Activated CD4-positive, alpha-beta T cell treated with anti-CD3 and anti-CD28 coated beads for 48 hours (primary cell): Measurements from ENCODE around the gene PPP1R15B.

Experiments
- DNase-seq: peaks from one replicate; pipeline ENCODE4 v3.0.0-alpha.2; 2020

The PPP1R15B gene

GRCh38 chr1:204420039-204421004 lies 8.7 kb upstream of the PPP1R15B start:
- no peak for DNase-seq

- no peak for DNase-seq
Measured at GRCh38 chr1:204419064-204419403, 7.4 kb upstream of the PPP1R15B start.

GRCh38 chr1:204418174-204419063 lies 6.8 kb upstream of the PPP1R15B start:
- no peak for DNase-seq

- peak; percentile 60 for DNase-seq
Measured at GRCh38 chr1:204417074-204417997, 5.7 kb upstream of the PPP1R15B start.

- no peak for DNase-seq
Measured at GRCh38 chr1:204416589-204417073, 5.0 kb upstream of the PPP1R15B start.

GRCh38 chr1:204415351-204415750 lies 3.7 kb upstream of the PPP1R15B start:
- DNase-seq = no peak

- no peak for DNase-seq
Measured at GRCh38 chr1:204414016-204414415, 2.4 kb upstream of the PPP1R15B start.

- DNase-seq = no peak
Measured at GRCh38 chr1:204413170-204413535, 1.5 kb upstream of the PPP1R15B start.

GRCh38 chr1:204410688-204411450 lies 748 bp downstream of the PPP1R15B start:
- peak; percentile 52 for DNase-seq

- no peak for DNase-seq
Measured at GRCh38 chr1:204409836-204410687, 1.6 kb downstream of the PPP1R15B start.

GRCh38 chr1:204409123-204409522 lies 2.5 kb downstream of the PPP1R15B start:
- DNase-seq = no peak

GRCh38 chr1:204408602-204409001 lies 3.0 kb downstream of the PPP1R15B start:
- no peak for DNase-seq

GRCh38 chr1:204408074-204408507 lies 3.5 kb downstream of the PPP1R15B start:
- DNase-seq = peak; percentile 27

GRCh38 chr1:204407295-204407971 lies 4.2 kb downstream of the PPP1R15B start:
- no peak for DNase-seq

GRCh38 chr1:204406621-204407020 lies 5.0 kb downstream of the PPP1R15B start:
- DNase-seq = no peak

GRCh38 chr1:204405988-204406387 lies 5.6 kb downstream of the PPP1R15B start:
- no peak for DNase-seq

- no peak for DNase-seq
Measured at GRCh38 chr1:204404629-204405028, 7.0 kb downstream of the PPP1R15B start.

GRCh38 chr1:204402391-204402790 lies 9.2 kb downstream of the PPP1R15B start:
- no peak for DNase-seq

GRCh38 chr1:204401730-204402129 lies 9.9 kb downstream of the PPP1R15B start:
- DNase-seq = no peak
